Effector CD4-positive, alpha-beta T cell (primary cell): ENCODE measurements around the gene UBQLN4.
"Not testable (repeated sequence)": the region's sequence is repeated elsewhere in the genome, so short reads cannot be mapped to it uniquely, and the experiment has no call there.

Experiments used
- DNase-seq: peaks from one replicate; pipeline ENCODE4 v3.0.0-alpha.2; 2020

The UBQLN4 gene

DNA sequence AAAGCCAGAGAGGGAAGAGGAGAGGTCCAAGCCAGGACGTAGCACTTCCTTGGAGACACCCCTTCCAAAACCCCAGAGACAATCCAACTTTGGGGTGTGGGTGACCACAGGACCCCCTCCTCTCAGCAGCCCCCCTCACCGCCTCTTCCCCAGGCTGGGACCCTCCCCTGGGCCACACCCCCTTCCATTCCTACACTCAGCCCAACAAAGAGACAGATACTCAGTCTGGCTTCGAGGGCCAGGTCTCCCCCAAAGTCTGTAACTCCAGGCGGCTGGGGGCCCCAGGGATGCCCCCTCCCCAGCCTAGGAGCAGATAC lies 27.2 kb upstream of the UBQLN4 start:
- DNase-seq, result no peak

- no peak for DNase-seq
These were observed 26.8 kb upstream of the UBQLN4 start for GRCh38 chr1:156080241-156080862.

GRCh38 chr1:156079762-156080161 lies 26.2 kb upstream of the UBQLN4 start:
- no peak for DNase-seq

DNA sequence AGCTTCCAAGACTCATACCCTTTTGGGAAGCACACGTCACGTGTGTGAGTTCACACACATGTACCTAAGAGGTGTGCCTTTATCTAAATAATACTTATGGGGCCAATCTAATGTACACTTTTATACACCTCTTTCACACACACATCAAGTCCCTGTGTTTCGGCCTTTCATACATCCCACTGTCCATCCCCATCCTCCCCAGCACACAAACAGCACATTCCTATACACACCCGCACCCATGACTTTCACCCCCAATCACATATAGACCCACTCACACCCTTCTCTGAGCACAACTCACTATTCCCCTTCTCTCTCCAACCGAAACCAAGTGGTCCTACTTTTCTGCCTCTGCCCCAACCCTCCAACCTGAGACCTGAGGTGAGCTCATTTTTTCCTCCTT lies 25.1 kb upstream of the UBQLN4 start:
- DNase-seq, result no peak

- no peak for DNase-seq
These were observed 23.8 kb upstream of the UBQLN4 start for GRCh38 chr1:156077430-156077760.

- DNase-seq, result no peak
These were observed 23.2 kb upstream of the UBQLN4 start for GRCh38 chr1:156076609-156077429.

DNA sequence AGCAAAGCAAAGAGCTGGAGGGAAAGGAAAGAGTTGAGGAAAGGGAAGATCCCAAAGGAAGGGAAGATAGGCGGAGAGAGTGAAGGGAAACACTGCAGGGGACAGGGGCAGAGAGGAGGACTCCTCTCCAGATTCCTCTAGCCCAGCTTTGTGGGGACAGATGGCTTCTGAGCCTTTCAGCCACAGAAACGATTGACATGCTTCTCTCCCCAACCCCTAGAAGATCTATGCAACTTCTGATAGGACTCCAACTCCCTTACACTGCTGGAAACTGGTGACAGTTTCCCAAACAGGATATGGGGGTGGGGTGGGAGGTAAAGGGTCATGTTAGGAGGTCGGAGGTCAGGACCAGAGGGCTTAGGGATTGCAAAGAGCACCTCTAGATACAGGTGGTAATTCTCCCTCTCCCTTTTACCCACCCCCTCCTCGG lies 22.2 kb upstream of the UBQLN4 start:
- no peak for DNase-seq

DNA sequence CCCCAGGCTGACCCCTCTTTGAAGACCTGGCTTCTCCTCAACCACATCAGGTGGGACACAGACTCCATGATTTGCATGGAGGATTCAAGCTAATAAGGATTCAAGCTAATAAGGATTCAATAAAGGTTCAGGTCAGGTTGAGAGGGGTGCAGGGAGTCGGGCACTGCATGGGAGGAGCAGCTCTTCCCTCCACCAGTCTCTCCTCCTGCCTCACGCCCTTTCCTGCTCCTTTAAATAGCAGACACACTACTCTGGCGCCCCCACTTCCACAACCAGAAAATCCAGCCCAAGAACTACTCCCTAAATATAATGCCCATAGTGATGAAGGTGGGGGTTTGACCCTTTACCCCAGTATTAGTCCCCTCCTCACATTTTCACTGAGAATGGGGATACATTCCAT lies 21.6 kb upstream of the UBQLN4 start:
- DNase-seq, result no peak

- DNase-seq, result no peak
These were observed 21.1 kb upstream of the UBQLN4 start for GRCh38 chr1:156074661-156075060.

DNA sequence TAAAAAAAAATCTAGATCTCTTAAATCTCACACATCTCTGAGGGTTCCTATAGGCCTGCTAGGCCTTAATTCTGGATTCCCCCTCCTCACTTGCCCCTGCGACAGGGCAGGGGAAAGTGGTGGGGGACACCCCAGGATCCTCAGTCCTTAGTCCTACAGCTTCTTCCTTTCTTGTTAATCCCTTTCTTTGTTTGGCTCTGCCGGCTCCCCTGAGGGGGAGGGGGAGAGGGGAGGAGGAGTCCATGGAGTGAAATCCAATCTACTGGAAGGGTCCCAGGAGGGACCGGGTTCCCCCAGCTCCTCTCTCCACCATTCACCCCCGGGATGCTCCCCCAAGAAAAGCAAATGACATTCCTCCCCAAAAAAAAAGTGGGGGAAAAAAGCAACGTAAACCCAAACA lies 20.1 kb upstream of the UBQLN4 start:
- no peak for DNase-seq

DNA sequence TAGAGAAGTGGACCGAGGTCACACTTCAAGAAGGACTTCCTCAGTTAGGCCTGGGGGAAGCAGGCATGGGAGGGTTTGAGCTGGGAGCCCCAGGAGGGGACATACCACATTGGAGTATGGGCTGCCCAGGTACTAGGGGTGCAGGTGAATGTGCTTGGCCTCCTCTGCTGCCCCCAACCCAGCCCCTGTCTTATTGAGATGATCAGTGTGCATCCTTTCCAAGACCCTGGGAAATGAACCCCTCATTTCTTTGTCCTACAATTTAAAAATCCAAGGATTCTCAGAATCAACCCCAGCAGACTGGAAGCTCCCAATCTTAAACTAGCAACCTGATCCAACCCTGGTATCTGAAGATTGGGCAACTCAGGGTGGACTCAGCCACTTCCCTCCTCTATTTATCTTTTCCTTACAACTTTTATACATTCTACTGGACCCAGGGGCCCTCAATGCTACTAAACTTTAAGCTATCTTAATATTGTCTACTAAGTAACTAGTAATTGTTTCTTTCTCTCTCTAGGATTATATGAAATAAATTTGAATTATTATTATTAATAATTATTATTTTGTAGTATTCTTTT lies 19.6 kb upstream of the UBQLN4 start:
- DNase-seq, result no peak

- DNase-seq, result no peak
These were observed 18.7 kb upstream of the UBQLN4 start for GRCh38 chr1:156072251-156072650.

DNA sequence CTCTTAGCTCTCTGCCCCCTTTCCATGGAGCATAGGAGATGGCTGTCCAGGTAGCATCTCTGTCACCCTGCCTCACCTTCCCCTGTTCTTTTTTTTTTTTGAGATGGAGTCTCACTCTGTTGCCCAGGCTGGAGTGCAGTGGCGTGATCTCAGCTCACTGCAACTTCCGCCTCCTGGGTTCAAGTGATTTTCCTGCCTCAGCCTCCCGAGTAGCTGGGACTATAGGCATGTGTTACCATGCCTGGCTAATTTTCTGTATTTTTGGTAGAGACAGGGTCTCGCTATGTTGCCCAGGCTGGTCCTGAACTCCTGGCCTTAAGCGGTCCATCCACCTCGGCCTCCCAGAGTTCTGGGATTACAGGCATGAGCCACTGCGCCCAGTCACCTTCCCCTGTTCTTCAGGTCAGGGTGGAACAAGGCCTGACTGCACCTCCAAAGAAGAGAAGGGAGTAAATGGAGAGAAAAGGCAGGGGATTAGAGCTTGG lies 17.8 kb upstream of the UBQLN4 start:
- not testable (repeated sequence) for DNase-seq

GRCh38 chr1:156070548-156070947 lies 16.9 kb upstream of the UBQLN4 start:
- no peak for DNase-seq

DNA sequence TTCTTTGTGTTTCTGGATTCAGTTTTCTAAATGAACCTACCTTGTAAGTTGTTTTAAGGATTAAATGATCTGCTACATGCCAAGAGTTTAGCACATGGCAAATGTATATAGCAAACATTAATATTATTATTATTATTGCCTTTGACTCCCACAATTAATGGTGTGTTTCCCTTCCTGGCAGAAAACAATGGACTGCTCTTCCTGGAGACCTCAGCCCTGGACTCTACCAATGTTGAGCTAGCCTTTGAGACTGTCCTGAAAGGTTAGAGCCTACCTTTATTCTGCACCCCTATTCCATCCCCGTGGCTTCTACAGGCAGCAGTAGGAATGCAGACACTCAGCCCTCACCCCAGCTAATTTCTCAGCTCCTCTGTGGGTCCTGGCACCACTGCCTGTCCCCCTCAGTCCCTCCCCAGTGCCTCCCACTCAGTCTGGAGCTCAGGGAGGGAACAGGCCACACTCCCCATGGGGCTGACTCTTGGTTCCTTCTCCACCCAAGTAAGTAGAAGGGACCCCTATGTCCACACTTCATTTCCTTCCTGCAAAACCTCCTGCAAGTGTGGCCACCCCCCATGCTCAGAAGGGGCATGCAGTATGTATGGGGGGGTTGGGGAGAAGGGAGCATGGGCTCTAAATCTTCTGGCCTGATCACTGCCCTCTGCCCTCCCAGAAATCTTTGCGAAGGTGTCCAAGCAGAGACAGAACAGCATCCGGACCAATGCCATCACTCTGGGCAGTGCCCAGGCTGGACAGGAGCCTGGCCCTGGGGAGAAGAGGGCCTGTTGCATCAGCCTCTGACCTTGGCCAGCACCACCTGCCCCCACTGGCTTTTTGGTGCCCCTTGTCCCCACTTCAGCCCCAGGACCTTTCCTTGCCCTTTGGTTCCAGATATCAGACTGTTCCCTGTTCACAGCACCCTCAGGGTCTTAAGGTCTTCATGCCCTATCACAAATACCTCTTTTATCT lies 16.2 kb upstream of the UBQLN4 start:
- no peak for DNase-seq

DNA sequence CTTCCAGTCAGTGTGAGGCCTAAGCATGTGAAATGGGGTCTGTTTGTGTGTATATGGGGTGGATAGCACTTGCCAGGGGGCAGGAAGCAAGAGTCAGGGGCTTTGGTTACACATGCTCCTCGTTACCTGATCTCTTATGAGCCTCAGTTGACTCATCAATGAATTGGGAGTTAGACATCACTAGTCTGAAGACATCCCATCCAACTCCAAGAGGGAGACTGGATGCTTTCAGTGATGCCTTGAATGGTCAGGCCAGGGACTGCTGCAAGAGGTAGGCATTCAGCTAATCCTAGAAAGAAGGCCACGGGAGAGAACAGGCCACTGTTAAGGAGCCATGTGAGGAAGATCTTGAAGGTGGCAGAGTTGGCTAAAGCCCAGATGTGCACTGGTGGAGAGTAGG lies 13.7 kb upstream of the UBQLN4 start:
- DNase-seq, result no peak

DNA sequence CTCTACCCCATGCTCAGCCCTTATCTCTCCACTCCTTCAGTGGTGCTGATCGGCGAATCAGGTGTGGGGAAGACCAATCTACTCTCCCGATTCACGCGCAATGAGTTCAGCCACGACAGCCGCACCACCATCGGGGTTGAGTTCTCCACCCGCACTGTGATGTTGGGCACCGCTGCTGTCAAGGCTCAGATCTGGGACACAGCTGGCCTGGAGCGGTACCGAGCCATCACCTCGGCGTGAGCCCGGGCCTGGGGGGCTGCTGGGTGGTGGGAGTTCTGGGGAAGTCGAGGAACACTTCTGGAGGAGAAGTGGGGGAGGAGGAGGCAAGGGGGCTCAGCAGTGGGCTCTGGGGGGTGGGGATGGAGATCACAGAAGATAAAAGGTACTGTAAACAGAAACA lies 12.3 kb upstream of the UBQLN4 start:
- no peak for DNase-seq

GRCh38 chr1:156065212-156065611 lies 11.6 kb upstream of the UBQLN4 start:
- DNase-seq, result no peak

DNA sequence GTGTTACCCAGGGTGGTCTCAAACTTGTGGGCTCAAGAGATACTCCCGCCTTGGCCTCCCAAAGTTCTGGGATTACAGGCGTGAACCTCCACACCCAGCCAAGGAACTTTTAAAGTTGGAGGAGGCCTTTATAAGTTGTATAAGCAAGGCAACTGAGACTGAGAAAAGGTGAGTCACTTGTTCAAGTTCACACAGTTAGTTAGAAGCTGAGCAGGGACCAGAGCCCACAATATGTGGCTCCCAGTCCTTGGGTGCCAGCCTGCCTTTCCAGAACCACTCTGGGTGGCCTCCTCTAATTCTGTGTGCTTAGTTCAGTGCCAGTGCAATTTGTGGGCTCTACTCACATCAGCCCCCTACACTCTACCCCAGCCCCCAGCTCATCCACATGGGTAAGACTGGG lies 11.0 kb upstream of the UBQLN4 start:
- DNase-seq, result no peak

DNA sequence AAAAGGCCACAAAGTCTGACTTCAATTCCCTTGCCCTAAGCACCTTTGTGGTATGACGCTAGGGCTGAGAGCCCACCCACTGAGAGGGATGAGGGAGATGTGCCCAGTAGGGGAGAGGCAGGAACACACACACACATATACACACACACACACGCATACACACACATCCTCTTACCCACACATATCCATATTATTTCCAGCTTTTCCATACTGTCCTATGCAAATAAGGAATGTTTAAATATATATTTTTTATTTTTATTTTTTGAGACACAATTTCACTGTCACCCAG lies 10.3 kb upstream of the UBQLN4 start:
- no peak for DNase-seq

DNA sequence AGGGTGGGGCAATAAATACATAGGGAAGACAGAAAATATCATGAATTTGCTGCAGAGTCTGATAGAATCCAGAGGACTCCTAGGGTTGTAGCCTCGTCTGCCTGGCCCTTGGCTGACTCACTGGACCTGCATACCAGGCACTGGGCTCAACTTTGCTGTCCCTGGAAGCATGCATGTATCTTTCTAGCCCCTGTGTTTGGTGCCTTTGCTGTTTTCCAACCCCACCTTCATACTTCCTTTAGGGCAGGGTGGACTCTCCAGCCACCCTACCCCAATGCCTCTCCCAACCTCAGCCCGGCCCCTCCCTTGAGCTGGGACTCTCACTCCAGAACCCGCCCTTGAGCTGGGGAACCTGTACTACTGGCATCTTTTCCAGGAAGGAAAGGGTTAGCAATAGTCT lies 8.6 kb upstream of the UBQLN4 start:
- DNase-seq, result no peak

- no peak for DNase-seq
These were observed 7.5 kb upstream of the UBQLN4 start, which contains the start of gene RAB25 for GRCh38 chr1:156060937-156061636. TSS of gene RAB25 (plus strand) at chr1:156061160. CDS start at chr1:156061401, 241 bp downstream.
